Brain pericyte (primary cell): ENCODE measurements around the gene VDR.

Experiments
- DNase-seq: peaks from one replicate; pipeline ENCODE4 v3.0.0-alpha.2; 2012; ENCODE audit warnings: low read depth, low spot score

VDR gene

GRCh38 chr12:47904713-47905709 lies at the start of gene VDR:
VDR (minus strand) TSS chr12:47904994; CDS start chr12:47879113, 25,881 bp downstream.
- DNase-seq, result no peak

- DNase-seq, result no peak
These were observed 49.3 kb upstream of the VDR start for GRCh38 chr12:47954058-47954457.

DNA sequence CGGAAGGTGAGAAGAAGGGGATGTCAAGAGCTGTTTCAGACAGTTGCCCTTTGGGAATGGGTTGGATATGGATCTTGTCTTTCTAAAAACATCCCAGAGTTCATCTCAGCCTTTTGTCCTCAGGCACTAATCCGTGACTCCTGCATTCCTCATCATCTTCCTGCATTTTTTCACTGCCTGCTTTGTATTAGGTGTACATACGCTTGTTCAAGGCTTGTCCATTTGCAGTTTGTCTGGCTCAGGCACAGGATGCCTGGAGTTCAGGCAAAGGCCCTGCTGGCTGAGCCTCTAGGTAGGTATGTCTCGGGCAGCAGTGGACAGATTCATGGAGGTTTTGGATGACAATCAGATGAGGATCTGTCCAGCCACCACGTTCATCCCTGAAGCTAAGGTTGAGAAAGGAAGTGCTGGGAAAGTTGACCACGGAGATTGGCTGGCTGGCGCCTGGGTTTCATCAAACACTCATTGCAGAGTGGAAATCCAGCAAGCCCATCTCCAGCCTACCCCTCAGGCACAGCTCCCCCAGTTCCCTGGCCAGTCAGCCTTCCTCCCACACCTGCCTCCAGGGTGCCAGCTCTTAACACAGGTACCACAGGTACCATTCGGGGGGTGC lies 46.2 kb upstream of the VDR start:
- DNase-seq, result no peak

GRCh38 chr12:47949441-47950341 lies 44.9 kb upstream of the VDR start:
- DNase-seq, result no peak

DNA sequence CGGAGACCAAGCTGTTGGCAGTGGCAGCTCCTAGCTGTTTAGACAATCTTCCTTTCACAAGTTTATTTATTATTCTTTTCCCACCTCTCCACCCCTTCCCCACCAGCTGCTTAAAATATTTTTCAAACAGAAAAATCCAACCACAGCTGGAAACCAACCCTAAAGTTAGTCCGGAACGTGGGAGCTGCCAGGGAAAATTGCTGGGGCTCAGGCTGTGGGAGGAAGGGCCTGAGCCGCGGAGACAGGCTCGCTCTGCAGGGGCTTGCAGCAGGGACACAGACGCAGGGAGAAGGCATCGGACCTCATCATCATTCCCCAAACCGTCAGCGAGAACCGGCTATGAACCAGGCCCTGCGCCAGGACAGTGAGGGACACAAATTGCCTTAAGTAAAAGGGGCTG lies 42.5 kb upstream of the VDR start:
- DNase-seq, result no peak

- no peak for DNase-seq
These were observed 41.9 kb upstream of the VDR start for GRCh38 chr12:47946413-47947323.

DNA sequence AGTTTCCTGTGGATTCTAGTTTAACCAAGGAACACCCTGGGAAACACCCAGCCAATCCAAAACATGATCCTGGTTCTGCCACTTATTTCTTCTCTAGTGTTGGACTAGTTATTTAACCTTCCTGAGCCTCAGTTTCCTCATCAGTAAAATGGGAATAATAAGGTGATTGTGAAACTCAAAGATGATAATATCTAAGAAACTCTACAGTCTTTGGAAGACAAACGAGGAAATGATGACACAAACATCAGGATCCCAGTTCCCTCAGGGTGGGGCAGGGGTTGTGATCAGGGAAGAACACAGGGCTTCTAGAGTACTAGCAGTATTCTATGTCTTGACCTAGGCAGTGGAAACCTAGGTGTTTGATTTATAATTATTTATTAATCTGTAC lies 40.5 kb upstream of the VDR start:
- no peak for DNase-seq

DNA sequence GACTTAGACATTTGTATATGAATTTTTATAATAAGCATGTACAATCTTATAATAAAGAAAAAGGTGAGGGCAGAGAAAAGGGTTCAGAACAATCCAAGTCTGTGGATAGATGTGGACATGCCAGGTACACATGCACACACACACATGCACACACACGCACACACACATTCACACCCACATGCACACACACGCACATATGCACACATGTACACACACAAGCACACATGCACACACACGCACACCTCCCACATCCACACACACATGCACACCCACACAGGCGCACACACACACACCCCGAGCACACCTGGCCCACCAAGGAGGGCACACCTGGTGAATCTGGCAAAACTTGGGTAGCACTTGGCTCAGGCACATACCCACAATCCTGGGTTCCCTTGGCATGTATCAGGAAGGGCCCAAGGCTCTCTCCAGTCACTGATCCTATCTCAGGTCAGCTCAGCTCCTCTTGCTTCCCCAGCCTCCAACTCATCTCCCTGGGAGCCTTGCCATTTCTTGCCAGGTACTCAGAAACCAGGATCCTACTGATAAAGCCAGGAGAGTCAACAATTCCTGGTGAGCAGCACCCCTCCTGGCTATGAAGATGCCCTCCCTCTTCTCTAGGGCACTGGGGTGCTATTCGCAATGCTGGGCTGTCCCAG lies 40.0 kb upstream of the VDR start:
- no peak for DNase-seq

- no peak for DNase-seq
These were observed 39.0 kb upstream of the VDR start for GRCh38 chr12:47943623-47944340.

- DNase-seq, result no peak
These were observed 37.9 kb upstream of the VDR start for GRCh38 chr12:47942614-47943225.

- DNase-seq, result no peak
These were observed 37.2 kb upstream of the VDR start for GRCh38 chr12:47941871-47942613.

DNA sequence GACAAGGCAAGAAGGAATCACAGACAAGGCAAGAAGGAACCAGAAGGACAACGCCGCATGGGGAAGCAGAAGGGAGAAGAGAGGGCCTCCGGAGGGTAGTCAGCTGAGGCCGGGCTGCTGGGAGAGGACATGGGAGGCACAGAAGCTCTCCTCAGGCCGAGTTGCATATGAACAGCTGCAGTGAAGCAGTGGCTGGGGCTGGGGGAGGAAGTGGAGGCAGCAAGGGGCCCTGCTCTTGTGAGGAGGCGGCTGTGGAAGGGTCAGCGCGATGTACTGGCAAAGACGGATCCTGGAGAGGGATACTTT lies 36.6 kb upstream of the VDR start:
- no peak for DNase-seq

GRCh38 chr12:47940773-47941474 lies 36.1 kb upstream of the VDR start:
- DNase-seq, result no peak

DNA sequence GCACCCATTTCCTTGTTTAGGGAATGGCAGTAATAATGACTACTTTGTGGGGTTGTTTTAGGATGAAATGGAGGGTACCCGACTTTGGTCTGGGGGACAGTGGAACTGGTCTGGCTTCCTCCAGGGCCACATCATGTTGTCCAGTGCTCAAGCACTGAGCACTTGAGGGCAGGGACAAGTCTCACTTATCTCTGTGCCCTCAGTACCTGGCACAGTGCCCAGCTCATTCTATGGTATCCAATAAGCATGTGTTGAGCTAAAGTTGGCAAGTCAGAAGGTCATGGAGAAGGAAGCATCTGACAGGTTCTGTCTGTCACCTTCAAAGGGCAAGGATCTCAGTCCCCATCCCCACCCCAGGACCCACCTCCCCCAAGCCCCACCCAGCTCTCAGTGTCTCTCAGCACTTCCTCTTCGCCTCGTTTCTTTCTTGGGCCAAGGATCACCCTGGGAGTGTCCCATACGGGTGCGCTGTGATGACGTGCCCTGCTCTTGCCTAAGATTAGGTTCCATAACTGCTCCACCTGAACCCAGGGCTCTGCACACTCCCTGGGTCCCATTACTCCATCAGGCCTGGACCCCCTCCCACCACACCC lies 34.3 kb upstream of the VDR start:
- DNase-seq, result no peak

- DNase-seq, result no peak
These were observed 33.8 kb upstream of the VDR start for GRCh38 chr12:47938594-47938993.

GRCh38 chr12:47938093-47938492 lies 33.3 kb upstream of the VDR start:
- DNase-seq, result no peak

GRCh38 chr12:47935184-47935583 lies 30.4 kb upstream of the VDR start:
- no peak for DNase-seq

- DNase-seq, result no peak
These were observed 26.4 kb upstream of the VDR start for GRCh38 chr12:47931187-47931586.
